H1 (cell line): Measurements from ENCODE around the gene DIS3L. TPM values are rescaled to one million over a fixed set of nuclear protein-coding genes. Genes with fewer than 3 reads are reported as not detected.

ENCODE experiments used
- CTCF ChIA-PET: fragments of 300-600 bp; sonication (Branson Sonifier 250); formaldehyde crosslinking; loops from one replicate; lab custom pipeline; 2021; ENCODE audit not compliant: partially characterized antibody; lab: Charles Lee
- POLR2A ChIA-PET: fragments of 300-600 bp; sonication (Branson Sonifier 250); formaldehyde crosslinking; loops from one replicate; lab custom pipeline; 2021; ENCODE audit warnings: inconsistent platforms; ENCODE audit not compliant: partially characterized antibody; lab: Charles Lee
- DNase-seq, 2 experiments: peaks; one replicate each; pipeline versions ENCODE4 v3.0.0 to v3.0.0-alpha.2; 2010 to 2022; ENCODE audit warnings: low spot score in 2 of 2, low read depth in 1 of 2, mixed read lengths in 1 of 2
- FAIRE-seq: peaks from 2 replicates; lab custom pipeline; 2011; peaks lifted over from hg19 to GRCh38; lab: Jason Lieb, UNC
- H2AFZ ChIP-seq: 2 replicates; pipeline ENCODE4 v1.8.1; 2012; ENCODE audit warnings: low read length, inconsistent platforms
- H2AK5ac ChIP-seq: 2 replicates; pipeline ENCODE4 v1.6.1; 2013; ENCODE audit warnings: low read depth, low read length
- H2BK120ac ChIP-seq: replicated peaks from 2 replicates; pipeline ENCODE3; 2013; ENCODE audit warnings: low read depth, low read length, inconsistent platforms
- H2BK12ac ChIP-seq: 2 replicates; pipeline ENCODE4 v1.6.1; 2013; ENCODE audit warnings: low read depth, low read length
- H2BK15ac ChIP-seq: 2 replicates; pipeline ENCODE4 v1.6.1; 2013; ENCODE audit warnings: low read length
- H2BK20ac ChIP-seq: 2 replicates; pipeline ENCODE4 v1.6.1; 2013; ENCODE audit warnings: low read length
- H2BK5ac ChIP-seq: 2 replicates; pipeline ENCODE4 v1.6.1; 2013; ENCODE audit warnings: low read depth, low read length
- H3K14ac ChIP-seq: 2 replicates; pipeline ENCODE4 v1.6.1; 2013; ENCODE audit warnings: inconsistent platforms; ENCODE audit not compliant: insufficient read length
- H3K18ac ChIP-seq: 2 replicates; pipeline ENCODE4 v1.6.1; 2013; ENCODE audit warnings: low read length; ENCODE audit errors: extremely low read depth
- H3K23ac ChIP-seq: 2 replicates; pipeline ENCODE4 v1.6.1; 2013; ENCODE audit warnings: inconsistent platforms; ENCODE audit not compliant: insufficient read length
- H3K23me2 ChIP-seq: 2 replicates; pipeline ENCODE4 v1.6.1; 2013; ENCODE audit warnings: low read depth, low read length
- H3K27ac ChIP-seq: 2 replicates; pipeline ENCODE4 v1.6.1; 2011; ENCODE audit warnings: low read depth, low read length, inconsistent platforms
- H3K27me3 ChIP-seq, 4 experiments: replicated peaks in 1 of 4; 1 replicate in 1 of 4; 2 replicates in 3 of 4; pipeline versions ENCODE4 v1.6.1 to v1.8.1; 2011 to 2013; ENCODE audit warnings: low read length in 3 of 4, mild to moderate bottlenecking in 3 of 4, inconsistent platforms in 2 of 4, mixed read lengths in 2 of 4, moderate library complexity in 1 of 4; ENCODE audit not compliant: control insufficient read depth in 3 of 4, insufficient read depth in 3 of 4; ENCODE audit errors: extremely low read depth in 1 of 4
- H3K36me3 ChIP-seq, 4 experiments: 2 replicates each; pipeline versions ENCODE4 v1.6.1 to v1.8.1; 2011 to 2013; ENCODE audit warnings: mild to moderate bottlenecking in 4 of 4, low read length in 3 of 4, moderate library complexity in 2 of 4, control low read depth in 1 of 4, inconsistent platforms in 1 of 4; ENCODE audit not compliant: insufficient read depth in 4 of 4, control insufficient read depth in 2 of 4
- H3K4ac ChIP-seq: replicated peaks from 2 replicates; pipeline ENCODE3; 2013; ENCODE audit warnings: low read length, low read depth, mixed read lengths, inconsistent platforms; ENCODE audit not compliant: insufficient read length
- H3K4me1 ChIP-seq, 4 experiments: replicated peaks in 1 of 4; 1 replicate in 1 of 4; 2 replicates in 3 of 4; pipeline versions ENCODE4 v1.6.1 to v1.8.1; 2011 to 2013; ENCODE audit warnings: low read length in 3 of 4, inconsistent platforms in 2 of 4, mixed read lengths in 1 of 4; ENCODE audit not compliant: insufficient read depth in 4 of 4, control insufficient read depth in 3 of 4
- H3K4me2 ChIP-seq, 2 experiments: 2 replicates each; pipeline versions ENCODE4 v1.6.1 to v1.8.1; 2011 to 2013; ENCODE audit warnings: low read depth in 2 of 2, low read length in 2 of 2, control low read depth in 1 of 2, inconsistent platforms in 1 of 2, mild to moderate bottlenecking in 1 of 2; ENCODE audit not compliant: insufficient read depth in 1 of 2
- H3K4me3 ChIP-seq, 4 experiments: fragments of 200-600, 300-600 bp in 1 of 4; sonication (generic), shearing (Covaris generic), sonication (Bioruptor Twin) in 1 of 4; 2 replicates each; pipeline versions ENCODE4 v1.5.1 to v1.8.1; 2011 to 2016; ENCODE audit warnings: low read length in 4 of 4, low read depth in 3 of 4, control low read depth in 2 of 4, inconsistent platforms in 2 of 4, mild to moderate bottlenecking in 2 of 4, mixed read lengths in 1 of 4, moderate library complexity in 1 of 4; ENCODE audit not compliant: insufficient read depth in 2 of 4; ENCODE audit errors: extremely low read depth in 1 of 4
- H3K56ac ChIP-seq: replicated peaks from 2 replicates; pipeline ENCODE3; 2013; ENCODE audit warnings: low read depth, mild to moderate bottlenecking, mixed read lengths, low read length, inconsistent platforms; ENCODE audit not compliant: insufficient read length
- H3K79me1 ChIP-seq: 2 replicates; pipeline ENCODE4 v1.6.1; 2013; ENCODE audit warnings: low read depth, low read length, control low read depth
- H3K79me2 ChIP-seq, 2 experiments: 2 replicates each; pipeline versions ENCODE4 v1.6.1 to v1.8.1; 2012 to 2013; ENCODE audit warnings: low read length in 2 of 2, mild to moderate bottlenecking in 2 of 2, inconsistent platforms in 1 of 2; ENCODE audit not compliant: insufficient read depth in 2 of 2, control insufficient read depth in 1 of 2
- H3K9ac ChIP-seq, 4 experiments: replicated peaks in 1 of 4; 1 replicate in 1 of 4; 2 replicates in 3 of 4; pipeline versions ENCODE4 v1.6.1 to v1.8.1; 2011 to 2013; ENCODE audit warnings: low read depth in 3 of 4, low read length in 3 of 4, control low read depth in 2 of 4, mild to moderate bottlenecking in 2 of 4, moderate library complexity in 2 of 4, inconsistent platforms in 1 of 4; ENCODE audit errors: extremely low read depth in 1 of 4
- H3K9me3 ChIP-seq, 2 experiments: 2 replicates each; pipeline versions ENCODE4 v1.6.1 to v1.8.1; 2012 to 2013; ENCODE audit warnings: mild to moderate bottlenecking in 2 of 2, moderate library complexity in 2 of 2, control low read depth in 1 of 2, inconsistent platforms in 1 of 2, low read depth in 1 of 2, low read length in 1 of 2, mixed read lengths in 1 of 2; ENCODE audit not compliant: insufficient read depth in 2 of 2
- H4K20me1 ChIP-seq, 2 experiments: replicated peaks in 1 of 2; 2 replicates each; pipeline versions ENCODE3 to v1.8.1; 2011 to 2013; ENCODE audit warnings: inconsistent platforms in 2 of 2, low read length in 2 of 2, mild to moderate bottlenecking in 1 of 2; ENCODE audit not compliant: insufficient read depth in 2 of 2, control insufficient read depth in 1 of 2
- H4K5ac ChIP-seq: 2 replicates; pipeline ENCODE4 v1.6.1; 2013; ENCODE audit warnings: low read length, low read depth, mixed read lengths, inconsistent platforms; ENCODE audit not compliant: insufficient read length
- H4K8ac ChIP-seq: 2 replicates; pipeline ENCODE4 v1.8.0; 2013; ENCODE audit warnings: mild to moderate bottlenecking, moderate library complexity, low read length, inconsistent platforms; ENCODE audit not compliant: insufficient read depth; ENCODE audit errors: extremely low read depth
- H4K91ac ChIP-seq: replicated peaks from 2 replicates; pipeline ENCODE3; 2013; ENCODE audit warnings: low read length, mixed read lengths, inconsistent platforms; ENCODE audit not compliant: insufficient read length
- BACH1 ChIP-seq: IDR thresholded peaks from 2 replicates; pipeline ENCODE4 v1.6.1; 2012; ENCODE audit warnings: low read length, improper control_type of control experiment
- CEBPB ChIP-seq: IDR thresholded peaks from 2 replicates; pipeline ENCODE4 v1.6.1; 2012; ENCODE audit warnings: low read depth, low read length
- EP300 ChIP-seq, 2 experiments: IDR thresholded peaks; 1 replicate in 1 of 2; 2 replicates in 1 of 2; pipeline ENCODE4 v1.6.1; 2011 to 2012; ENCODE audit warnings: low read depth in 2 of 2, low read length in 2 of 2, mild to moderate bottlenecking in 2 of 2, borderline replicate concordance in 1 of 2, inconsistent platforms in 1 of 2, moderate library complexity in 1 of 2
- FOSL1 ChIP-seq: IDR thresholded peaks from 2 replicates; pipeline ENCODE4 v1.6.1; 2011; ENCODE audit warnings: mild to moderate bottlenecking, low read depth, low read length, moderate library complexity; ENCODE audit not compliant: insufficient read depth
- GTF2F1 ChIP-seq: IDR thresholded peaks from 2 replicates; pipeline ENCODE4 v1.6.1; 2012; ENCODE audit warnings: low read depth, low read length, improper control_type of control experiment, borderline replicate concordance
- HDAC2 ChIP-seq, 2 experiments: fragments of 300-600 bp in 1 of 2; sonication (generic) in 1 of 2; IDR thresholded peaks; 2 replicates each; pipeline ENCODE4 v1.6.1; 2011 to 2012; ENCODE audit warnings: low read depth in 2 of 2, low read length in 2 of 2, mild to moderate bottlenecking in 2 of 2, moderate library complexity in 2 of 2, borderline replicate concordance in 1 of 2, inconsistent platforms in 1 of 2
- POLR2AphosphoS5 ChIP-seq: IDR thresholded peaks from 2 replicates; pipeline ENCODE4 v1.6.1; 2011; ENCODE audit warnings: low read depth, low read length
- POU5F1 ChIP-seq: IDR thresholded peaks from 2 replicates; pipeline ENCODE4 v1.6.1; 2011; ENCODE audit warnings: low read depth, mild to moderate bottlenecking, low read length, moderate library complexity
- SAP30 ChIP-seq: fragments of 300-600 bp; sonication (generic); IDR thresholded peaks from 2 replicates; pipeline ENCODE4 v1.7.1; 2012; ENCODE audit warnings: low read length, moderate library complexity, mild to moderate bottlenecking, inconsistent platforms; ENCODE audit not compliant: insufficient read depth, insufficient replicate concordance
- SUZ12 ChIP-seq: fragments of 200-600 bp; sonication (generic); IDR thresholded peaks from 2 replicates; pipeline ENCODE4 v1.6.1; 2012; ENCODE audit warnings: mild to moderate bottlenecking, inconsistent platforms, low read length, moderate library complexity, mixed read lengths
- TEAD4 ChIP-seq: IDR thresholded peaks from 2 replicates; pipeline ENCODE4 v1.6.1; 2012; ENCODE audit warnings: low read depth, low read length, inconsistent platforms, mixed read lengths
- WGBS, 2 experiments: shearing (Covaris generic) in 1 of 2; methylation state at CpG; one replicate each; pipeline versions ENCODE4 v1.1.6 to v1.1.7; 2013 to 2015; ENCODE audit warnings: low lambda C conversion rate in 2 of 2, mixed read lengths in 2 of 2, inconsistent platforms in 1 of 2, low coverage in 1 of 2, missing lambda C conversion rate in 1 of 2; ENCODE audit not compliant: insufficient replicate concordance in 2 of 2, insufficient coverage in 1 of 2, insufficient read length in 1 of 2; ENCODE audit errors: extremely low coverage in 1 of 2, missing lambda C conversion rate in 1 of 2; 5-methylcytosine and 5-hydroxymethylcytosine counted together
- polyA plus RNA-seq, 7 experiments: library from polyadenylated mRNA; depleted of rRNA in 3 of 7; stranded (reverse) in 5 of 7; unstranded in 2 of 7; fragments of >200 nt in 5 of 7; fragments of 200-250 nt in 2 of 7; gene quantifications; 1 replicate in 5 of 7; 2 replicates in 1 of 7; 4 replicates in 1 of 7; pipeline versions ENCODE4 v1.2.1 to v1.2.3, GENCODE V29; 2011 to 2013; ENCODE audit warnings: missing spikeins in 2 of 7, mixed read lengths in 2 of 7
- total RNA-seq: library from RNA; stranded (reverse); fragmentation: NEBNext Ultra II Directional; extraction: Animal tissue kit (Norgen Biotek cat#: 25700); gene quantifications from 2 replicates; pipeline ENCODE4 v1.2.1, GENCODE V29; 2021

The DIS3L gene
- total and polyA plus RNA-seq, 2 of the 8 experiments (the other 6 are each of a cell fraction or from before 2014, with no cell fraction given): 8.7 to 25.0 TPM

DNA sequence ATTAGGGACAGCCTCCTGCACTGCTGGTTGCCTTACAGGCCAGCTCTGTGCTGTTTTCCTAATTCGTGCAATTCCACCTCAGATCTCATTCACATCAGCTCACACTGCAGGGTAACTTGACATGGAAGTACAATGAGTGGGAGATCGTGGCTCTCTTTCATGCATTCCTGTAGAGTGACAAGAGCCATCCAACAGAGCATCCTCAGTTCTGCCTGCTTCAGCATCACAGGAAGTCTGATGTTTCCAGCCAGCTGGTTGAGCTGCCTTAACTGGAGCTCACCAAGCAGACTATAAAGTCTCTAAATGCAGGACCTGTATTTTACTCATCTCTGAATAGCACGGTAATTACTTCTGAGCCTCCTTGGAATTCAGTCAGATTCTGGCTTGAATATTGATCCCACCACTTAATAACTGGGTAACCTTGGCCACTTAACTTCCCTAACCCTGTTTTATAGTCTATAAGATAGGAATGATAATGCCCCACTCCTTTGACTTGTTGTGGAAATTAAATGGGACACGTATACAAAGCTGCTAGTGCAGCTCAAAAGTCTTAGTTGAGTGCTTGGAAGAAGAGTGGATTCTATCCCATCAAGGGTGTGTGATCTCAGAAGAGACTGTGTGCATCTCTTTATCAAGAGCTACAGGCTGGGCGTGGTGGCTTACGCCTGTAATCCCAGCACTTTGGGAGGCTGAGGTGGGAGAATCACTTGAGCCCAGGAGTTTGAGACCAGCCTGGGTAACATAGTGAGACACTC lies 1.4 kb upstream of the DIS3L start:
- Histone ChIP-seq H2BK5ac (no peak overlapping the region), H3K14ac (no peak overlapping the region), H3K9ac (no peak overlapping the region), H2AFZ (no peak overlapping the region), H2BK120ac (no peak overlapping the region), H4K5ac (no peak overlapping the region), H3K27ac (no peak overlapping the region), H3K9me3 (no peaks in the 10 kb centered on the region), H3K79me2 (peaks cover 0 to 4% of the 10 kb centered on the region in 2 experiments; a peak in 1 of 4 replicates), H4K91ac (no peak overlapping the region), H2BK15ac (no peak overlapping the region), H3K4ac (no peak overlapping the region), H2BK20ac (no peak overlapping the region), H4K20me1 (no peaks in the 10 kb centered on the region), H3K56ac (no peak overlapping the region), H3K4me3 (no peak overlapping the region), H4K8ac (no peak overlapping the region), H3K23me2 (peaks cover 2% of the 10 kb centered on the region; the same call in 1 of the 2 replicates), H3K4me1 (peaks cover 6 to 12% (median 7%) of the 10 kb centered on the region in 4 experiments; a peak in 6 of 7 replicates), H3K36me3 (no peaks in the 10 kb centered on the region), H3K23ac (no peak overlapping the region), H3K79me1 (no peaks in the 10 kb centered on the region), H2BK12ac (no peak overlapping the region; the same call in 1 of the 2 replicates), H3K27me3 (no peaks in the 10 kb centered on the region), H3K18ac (no peak overlapping the region), H2AK5ac (peak overlapping the region; percentile 24; the same call in 1 of the 2 replicates), H3K4me2 (no peak overlapping the region; a peak in 1 of 4 replicates)
- POLR2A ChIA-PET: interaction anchor here (0.7 to 3.4 kb wide), 6 partner anchors 11 to 213 kb away, joined by 3 to 20 read pairs (median 3); partner anchors contain the start of genes MEGF11, RPL4, SNAPC5 and ZWILCH
- no peak for FAIRE-seq
- no peak for DNase-seq
- CTCF ChIA-PET: interaction anchor here (0.5 to 2.0 kb wide), 8 partner anchors 8 to 444 kb away, joined by 3 to 6 read pairs (median 4); partner anchors contain the start of gene MAP2K1
- WGBS, 2 experiments: 85% methylated on average over 6 of the region's 6 CpGs; no CpG with 5 or more reads in 1 of the 2 experiments
- no peak for TF ChIP-seq SAP30
- TF ChIP-seq FOSL1: no peak
- TF ChIP-seq TEAD4: no peak
- TF ChIP-seq BACH1: no peak
- no peak for TF ChIP-seq EP300 (IDR thresholded peaks at IDR 0.05; ENCODE audit: borderline replicate concordance in 1 of 2, low read depth in 2 of 2, low read length in 2 of 2)
- no peak for TF ChIP-seq GTF2F1
- TF ChIP-seq POU5F1: no peak
- TF ChIP-seq CEBPB: no peak
- no peak for TF ChIP-seq SUZ12
- TF ChIP-seq POLR2AphosphoS5: no peak
- TF ChIP-seq HDAC2 (IDR thresholded peaks at IDR 0.05; ENCODE audit: borderline replicate concordance in 1 of 2, low read depth in 2 of 2, low read length in 2 of 2): no peak
